GM19467 (cell line): Measurements from ENCODE around the gene TMEM14A.
A peak's percentile ranks its signal among the peaks of the same experiment; 100 is the strongest.
"Not testable (repeated sequence)": the region's sequence is repeated elsewhere in the genome, so short reads cannot be mapped to it uniquely, and the experiment has no call there.

Experiments
- ATAC-seq: cut with Tn5 transposase; IDR thresholded peaks from one replicate; pipeline ENCODE4 v1.9.1; 2021; ENCODE audit warnings: mild to moderate bottlenecking, moderate library complexity; ENCODE audit not compliant: unreplicated experiment

The TMEM14A gene

DNA sequence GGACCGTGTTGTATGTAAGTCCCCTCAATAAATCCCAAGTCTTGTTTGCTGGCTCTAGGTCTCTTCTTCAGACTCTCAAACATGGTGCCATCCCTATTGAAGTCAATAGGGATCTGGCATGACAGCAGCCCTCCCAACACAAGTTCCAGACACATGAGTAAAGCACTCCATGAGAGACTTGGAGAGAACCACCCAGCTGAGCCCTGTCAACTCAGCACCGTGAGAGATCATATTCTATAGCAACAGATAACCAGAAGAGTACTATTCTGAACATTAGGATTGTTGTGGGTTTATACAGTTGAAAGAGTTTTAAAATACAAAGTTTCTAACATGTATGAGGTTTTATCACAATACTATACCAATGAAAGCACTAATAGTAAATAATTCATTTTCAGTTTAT lies 23.5 kb downstream of the TMEM14A start:
- ATAC-seq = no peak

DNA sequence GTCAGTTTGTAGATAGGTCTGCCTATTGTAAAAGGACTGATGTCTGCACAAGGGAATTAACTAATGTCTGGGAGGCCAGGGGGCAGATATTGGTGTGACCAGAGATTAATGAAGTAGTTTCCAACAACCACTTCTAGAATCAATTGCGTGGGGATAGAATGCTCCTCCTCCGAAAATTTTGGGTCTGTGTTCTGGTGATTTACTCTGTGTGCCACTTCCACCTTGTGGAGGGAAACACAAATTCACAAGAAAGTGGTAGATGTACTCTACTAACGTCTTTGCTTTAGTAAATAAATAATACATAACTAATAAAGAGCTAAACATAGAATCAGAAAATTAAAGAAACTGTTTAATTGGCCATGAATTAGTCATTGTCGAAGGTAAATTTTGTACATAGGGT lies 25.5 kb downstream of the TMEM14A start:
- ATAC-seq = no peak

DNA sequence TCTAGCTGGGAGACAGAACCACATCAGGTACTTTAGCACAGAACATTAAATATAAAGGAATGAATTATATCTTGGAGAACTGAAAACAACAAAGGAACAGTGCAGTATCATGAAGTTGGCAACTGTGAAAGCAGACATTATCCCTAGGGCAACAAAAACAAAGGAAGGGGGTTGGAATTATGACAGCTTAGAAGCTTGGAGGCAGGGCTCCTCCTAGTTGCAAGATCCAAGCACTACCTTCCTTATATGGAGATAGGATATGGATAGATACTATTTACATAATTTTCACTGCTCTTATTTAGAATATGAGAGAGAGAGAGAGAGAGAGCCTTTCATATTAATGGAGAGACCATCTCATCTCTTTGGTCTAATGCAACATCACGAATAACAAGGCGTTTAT lies 27.0 kb downstream of the TMEM14A start:
- ATAC-seq = no peak

DNA sequence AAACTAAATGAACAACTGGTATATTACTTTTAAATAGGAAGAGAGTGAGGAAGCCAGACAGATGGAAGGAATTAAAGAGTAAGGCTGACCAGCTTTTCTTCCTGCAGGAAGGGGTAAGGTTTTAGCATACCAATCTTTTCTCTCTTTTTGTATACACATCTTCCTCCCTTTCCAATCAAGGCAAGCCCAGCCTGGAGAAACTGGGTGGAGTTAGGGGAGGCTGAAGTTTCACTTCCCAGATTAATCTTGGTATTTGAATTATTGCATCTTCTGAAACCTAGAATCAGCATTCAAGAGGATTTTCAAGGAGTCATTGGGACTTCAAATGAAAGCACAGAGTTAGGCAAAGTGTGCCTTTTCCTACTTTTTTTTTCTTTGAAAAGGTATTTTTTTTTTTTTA lies 33.1 kb downstream of the TMEM14A start:
- ATAC-seq = no peak

DNA sequence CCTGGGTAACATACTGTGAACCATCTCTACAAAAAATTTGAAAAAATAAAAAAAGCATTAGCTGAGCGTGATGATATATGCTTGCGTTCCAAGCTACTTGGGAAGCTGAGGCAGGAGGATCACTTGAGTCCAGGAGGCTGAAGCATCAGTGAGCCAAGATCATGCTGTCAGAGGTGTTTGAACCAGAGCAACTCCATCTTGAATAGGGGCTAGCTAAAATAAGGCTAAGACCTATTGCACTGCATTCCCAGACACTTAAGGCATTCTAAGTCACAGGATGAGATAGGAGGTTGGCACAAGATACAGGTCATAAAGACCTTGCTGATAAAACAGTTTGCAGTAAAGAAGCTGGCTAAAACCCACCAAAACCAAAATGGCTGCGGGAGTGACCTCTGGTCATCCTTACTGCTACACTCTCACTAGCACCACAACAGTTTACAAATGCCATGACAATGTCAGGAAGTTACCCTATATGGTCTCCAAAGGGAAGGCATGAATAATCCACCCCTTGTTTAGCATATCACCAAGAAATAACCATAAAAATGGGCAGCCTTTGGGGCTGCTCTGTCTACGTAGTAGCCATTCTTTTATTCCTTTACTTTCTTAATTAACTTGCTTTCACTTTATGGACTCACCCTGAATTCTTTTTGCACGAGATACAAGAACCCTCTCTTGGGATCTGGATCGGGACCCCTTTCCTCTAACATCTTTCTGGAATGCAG lies 34.0 kb downstream of the TMEM14A start:
- not testable (repeated sequence) for ATAC-seq

DNA sequence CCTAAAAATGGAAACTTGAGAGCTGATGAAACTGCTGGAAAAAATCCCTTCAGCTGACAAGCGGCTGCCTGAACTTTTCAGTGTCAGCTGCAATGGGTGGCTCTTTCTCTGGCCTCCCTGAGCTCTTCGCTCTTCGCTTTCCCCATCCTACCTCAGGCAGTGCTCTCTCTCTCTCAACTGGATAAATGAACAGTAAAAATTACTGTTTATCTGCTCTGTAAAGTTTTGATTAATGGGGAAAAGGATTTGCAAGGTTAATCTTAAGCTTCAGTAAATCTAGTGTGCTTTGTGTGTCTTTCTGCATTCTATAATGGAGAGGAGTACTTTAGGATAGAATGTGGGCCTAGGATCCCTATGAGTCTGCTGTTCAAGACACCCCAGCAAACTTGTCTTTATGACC lies 35.1 kb downstream of the TMEM14A start:
- no peak for ATAC-seq

DNA sequence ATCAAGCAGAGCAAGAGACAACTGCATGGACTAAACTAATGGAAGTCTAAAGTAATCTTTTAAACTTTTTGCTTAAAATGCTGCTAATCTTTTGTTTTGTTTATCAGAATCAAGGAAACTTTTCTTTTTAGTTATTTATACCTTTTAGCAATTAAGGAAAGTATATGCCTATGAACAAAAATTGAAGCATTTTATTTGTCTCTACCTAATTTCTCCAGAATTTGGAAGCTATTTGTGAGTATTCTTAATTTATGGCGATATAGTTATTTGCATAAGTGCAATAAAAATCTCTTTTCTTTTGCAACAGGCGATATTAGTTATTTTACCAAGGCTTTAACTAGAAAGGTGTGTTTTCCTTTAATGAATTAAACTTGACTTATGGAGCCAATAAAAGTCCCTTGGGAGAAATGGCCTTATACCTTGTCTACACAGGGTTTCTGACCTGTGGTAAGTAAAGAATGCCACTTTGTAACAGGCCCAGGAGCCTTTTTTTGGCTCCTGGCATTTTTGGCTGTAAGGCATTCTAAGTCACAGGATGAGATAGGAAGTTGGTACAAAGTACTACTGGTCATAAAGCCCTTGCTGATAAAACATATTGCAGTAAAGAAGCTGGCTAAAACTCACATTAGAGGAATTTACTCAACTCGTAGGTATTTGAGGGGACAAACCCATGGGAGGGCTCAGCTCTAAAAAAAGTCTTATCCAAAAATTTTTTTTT lies 37.2 kb downstream of the TMEM14A start:
- ATAC-seq = no peak

DNA sequence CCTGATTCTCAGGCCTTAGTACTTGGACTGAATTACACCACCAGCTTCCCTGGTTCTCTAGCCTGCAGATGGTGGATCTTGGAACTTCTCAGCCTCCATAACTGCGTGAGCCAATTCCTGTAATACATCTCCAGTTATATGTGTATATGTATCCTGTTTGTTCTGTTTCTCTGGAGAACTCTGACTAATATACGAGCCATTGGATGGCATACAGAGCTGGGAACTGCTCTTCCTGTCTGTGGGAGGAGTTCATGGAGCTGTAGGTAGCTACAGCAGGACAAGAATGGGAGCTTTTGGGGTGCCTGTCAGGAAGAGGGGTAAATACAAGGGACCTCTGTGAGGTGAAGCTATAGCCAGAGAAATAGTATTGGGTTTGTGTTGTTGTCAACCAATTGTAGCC lies 41.2 kb downstream of the TMEM14A start:
- ATAC-seq = no peak

DNA sequence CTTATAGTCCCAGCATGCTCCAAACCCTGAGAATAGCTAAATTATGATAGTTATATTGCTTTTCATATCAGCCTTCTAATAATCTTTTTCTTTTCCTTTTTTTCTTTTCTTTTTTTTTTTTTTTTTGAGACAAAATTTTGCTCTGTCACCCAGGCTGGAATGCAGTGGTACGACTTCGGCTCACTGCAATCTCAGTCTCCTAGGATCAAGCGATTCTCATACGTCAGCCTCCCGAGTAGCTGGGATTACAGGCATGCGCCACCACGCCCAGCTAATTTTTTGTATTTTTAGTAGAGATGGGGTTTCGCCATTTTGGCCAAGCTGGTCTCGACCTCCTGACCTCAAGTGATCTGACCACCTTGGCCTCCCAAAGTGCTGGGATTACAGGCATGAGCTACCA lies 43.8 kb downstream of the TMEM14A start:
- ATAC-seq = not testable (repeated sequence)

DNA sequence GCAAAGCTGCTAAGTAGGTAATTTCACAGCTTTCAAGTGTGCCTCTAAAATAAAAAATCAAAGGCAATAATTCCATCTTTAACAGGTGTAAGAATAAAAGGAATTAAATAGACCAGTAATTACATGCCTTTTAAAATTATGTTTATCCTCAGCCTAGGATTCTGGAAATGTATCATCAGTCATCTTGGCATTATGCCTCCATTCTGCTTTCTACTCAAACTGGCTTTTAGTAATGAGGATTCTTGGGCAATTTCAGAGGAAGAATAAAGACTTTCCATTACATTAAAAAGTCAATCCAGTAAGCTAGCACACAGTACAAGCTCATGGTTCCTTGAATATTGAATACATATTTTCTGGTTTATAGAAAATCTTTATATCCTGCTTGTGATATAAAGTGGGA lies 47.6 kb downstream of the TMEM14A start:
- ATAC-seq = no peak

DNA sequence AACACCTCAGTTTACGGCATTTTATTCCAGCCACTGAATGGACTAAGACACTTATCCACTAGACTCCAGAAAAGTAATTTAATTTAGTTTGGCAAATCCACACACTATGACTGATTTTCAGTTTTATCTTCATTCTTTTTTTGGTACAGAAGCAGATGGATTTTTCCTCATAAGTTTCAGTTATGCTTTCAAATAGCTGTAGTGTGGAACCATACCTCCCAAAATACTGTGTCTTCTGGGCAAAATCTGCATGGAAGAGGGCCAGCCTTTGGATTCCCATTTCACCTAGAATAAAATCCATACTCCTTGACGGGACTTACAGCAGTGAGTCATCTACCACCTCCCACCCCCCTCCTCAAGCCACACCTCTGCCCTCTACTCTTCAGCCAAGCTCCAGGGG lies 49.4 kb downstream of the TMEM14A start:
- no peak for ATAC-seq

DNA sequence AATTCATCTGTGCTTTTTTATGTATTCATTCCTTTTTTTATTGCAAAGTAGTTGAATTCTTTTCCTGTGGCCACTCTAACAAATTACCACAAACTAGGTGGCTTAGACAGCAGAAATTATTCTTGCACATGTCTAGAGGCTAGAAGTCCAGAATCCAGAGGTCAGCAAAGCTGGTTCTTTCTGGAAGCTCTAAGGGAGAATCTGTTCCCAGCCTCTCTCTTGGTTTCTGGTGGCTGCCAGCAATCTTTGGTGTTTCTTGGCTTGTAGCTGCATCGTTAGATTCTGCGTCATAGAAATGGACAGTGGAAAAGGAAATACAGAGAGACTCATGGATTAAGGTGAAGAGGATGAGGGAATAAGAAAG lies 53.1 kb downstream of the TMEM14A start:
- no peak for ATAC-seq

DNA sequence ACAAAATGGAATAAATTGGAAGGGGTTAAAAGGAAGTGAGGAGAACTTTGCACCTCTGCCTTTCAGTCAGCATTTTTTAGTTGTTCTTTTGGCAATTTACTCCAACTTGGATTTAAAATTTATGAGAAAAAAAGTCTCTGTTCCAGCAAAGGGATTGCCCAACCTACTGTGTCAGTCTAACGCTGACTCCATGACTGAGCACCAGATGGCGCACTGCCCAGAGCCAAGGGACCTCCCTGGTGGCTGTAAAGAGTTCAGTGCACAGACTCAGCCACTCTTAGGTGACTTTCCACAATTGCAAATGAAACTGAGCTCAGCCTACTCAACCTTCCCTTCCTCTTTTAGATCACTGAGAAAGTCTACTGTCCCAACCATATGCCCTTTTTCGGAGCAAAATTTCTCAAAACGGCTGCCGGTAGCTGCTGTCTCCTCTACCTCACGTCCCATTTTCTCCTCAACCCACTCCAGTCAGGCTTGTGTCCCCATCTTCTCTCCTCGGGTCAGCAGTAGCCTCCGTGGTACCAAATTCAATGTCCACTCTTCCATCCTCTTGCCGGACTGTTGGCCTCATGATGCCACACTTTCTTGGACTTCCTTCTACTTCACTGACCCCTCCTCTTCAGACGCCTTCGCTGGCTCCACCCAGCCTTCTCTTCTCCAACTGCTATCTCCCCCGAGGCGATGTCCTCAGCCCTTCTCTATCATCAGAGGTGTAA lies 53.7 kb downstream of the TMEM14A start:
- ATAC-seq = peak; percentile 99

DNA sequence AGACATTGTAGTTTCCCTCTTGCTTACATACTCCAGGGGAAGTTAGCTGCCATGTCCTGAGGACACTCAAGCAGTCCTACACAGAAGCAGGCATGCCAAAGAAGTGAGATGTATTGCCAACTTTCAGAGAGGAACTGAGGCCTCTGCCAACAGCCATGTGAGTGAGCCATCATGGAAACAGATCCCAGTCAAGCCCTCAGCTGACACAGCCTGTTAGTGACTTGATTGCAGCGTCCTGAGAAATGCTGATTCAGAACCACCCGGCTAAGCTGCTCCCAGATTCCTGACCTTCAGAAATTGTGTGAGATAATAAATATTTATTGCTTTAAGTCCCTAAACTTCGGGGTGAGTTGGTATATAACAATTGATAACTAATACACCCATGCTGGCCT lies 54.2 kb downstream of the TMEM14A start:
- ATAC-seq = no peak

DNA sequence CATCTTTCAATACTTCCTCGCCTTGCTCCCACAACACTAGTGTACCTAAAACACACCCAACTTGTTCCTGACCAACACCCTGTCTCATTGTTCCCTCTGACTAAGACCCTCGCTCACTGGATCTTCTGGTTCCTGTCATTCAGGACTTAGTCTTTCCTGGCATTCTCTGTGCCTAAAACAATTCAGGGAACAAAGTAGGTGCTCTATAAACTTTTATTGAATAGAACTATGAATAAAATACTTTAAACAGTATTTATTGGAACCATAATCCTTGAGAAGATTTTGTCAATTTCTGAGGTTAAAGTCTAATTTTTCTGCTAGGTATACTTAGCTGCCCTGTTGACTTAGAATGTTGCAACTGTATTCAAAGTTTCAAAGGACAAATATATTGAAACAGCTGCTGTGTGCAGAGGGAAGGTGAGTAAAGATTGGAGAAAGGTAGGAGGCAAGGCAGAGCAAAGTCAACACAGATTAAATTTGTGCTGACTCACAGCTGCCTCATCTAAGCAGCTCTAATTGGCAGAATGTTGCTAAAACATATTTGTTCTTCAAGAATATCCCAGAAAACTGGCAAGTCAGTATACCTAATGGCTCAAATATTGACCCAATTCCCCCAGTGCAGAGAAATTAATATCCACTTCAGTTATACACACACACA lies 54.8 kb downstream of the TMEM14A start:
- no peak for ATAC-seq

DNA sequence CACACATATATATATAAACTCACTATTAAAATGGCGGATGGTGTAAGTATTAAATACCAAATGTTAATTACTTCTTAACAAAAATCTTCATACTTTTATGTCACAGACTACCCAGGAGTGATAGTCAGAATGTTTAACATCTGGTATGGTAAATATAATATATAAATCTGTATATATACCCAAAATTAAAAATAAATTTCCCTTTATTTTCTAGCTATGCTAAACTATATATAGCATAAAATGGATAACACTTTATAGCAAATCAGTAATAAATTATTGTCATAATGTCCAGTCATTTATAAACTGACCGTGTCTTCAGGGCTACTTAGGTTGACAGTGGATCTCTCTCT lies 55.3 kb downstream of the TMEM14A start:
- no peak for ATAC-seq

DNA sequence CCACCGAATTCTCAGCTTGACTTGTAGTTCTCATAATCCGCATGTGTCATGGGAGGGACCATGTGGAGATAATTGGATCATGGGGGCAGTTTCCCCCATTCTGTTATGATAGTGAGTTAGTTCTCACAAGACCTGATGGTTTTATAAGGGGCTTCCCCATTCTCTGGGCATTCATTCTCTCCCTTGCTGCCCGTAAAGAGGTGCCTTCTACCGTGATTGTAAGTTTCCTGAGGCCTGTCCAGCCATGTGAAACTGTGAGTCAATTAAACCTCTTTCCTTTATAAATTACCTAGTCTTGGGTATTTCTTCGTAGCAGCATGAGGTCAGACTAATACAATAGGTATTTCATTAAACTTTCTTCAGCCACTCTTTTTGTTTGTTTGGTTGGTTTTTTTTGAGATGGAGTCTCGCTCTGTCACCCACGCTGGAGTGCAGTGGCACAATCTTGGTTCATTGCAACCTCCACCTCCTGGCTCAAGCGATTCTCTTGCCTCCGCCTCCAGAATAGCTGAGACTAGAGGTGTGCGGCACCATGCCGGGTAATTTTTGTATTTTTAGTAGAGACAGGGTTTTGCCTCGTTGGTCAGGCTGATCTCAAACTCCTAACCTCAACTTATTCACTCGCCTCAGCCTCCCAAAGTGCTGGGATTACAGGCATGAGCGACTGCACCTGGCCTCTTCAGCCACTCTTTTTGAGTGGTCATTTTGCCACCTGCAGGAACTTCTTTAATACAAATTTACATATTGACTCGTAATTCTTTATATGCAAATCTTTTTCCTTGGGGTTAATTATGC lies 56.0 kb downstream of the TMEM14A start:
- no peak for ATAC-seq

DNA sequence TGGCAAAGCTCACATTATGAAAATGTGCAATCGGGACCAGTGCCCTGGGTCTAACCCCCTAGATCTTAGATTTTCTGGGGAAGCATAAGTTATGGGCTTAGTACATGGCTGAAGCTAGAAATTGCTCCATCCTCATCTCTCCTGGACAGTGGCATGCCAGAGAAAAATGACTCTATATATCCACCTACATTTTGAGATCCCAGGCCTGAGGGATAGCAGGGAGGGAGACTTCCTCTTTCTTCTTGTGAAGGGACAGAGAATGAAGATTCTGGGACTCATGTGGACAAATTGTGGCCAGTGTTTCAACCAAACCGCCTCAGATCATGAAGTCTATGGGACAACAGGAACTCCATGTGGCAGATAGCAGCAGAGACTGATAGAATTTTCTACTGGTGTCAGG lies 57.0 kb downstream of the TMEM14A start:
- no peak for ATAC-seq

DNA sequence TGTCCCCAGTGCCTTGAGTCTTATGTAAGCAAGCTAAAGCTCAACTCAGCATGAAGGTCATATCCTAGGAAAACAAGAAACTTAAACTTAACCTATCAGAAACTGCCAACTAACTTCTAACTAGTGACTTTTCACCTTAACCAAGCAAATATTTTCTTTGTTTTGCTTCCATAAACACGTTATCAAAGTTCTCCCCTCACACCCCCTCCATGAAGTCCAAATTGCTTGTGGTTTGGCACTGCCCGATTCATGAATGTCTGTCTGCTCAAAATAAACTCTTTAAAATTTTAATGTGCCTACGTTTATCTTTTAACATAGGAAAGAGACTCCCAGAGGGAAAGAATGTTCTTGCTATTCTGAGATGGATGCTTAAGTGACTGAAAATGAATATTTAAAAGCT lies 57.5 kb downstream of the TMEM14A start:
- ATAC-seq = no peak

DNA sequence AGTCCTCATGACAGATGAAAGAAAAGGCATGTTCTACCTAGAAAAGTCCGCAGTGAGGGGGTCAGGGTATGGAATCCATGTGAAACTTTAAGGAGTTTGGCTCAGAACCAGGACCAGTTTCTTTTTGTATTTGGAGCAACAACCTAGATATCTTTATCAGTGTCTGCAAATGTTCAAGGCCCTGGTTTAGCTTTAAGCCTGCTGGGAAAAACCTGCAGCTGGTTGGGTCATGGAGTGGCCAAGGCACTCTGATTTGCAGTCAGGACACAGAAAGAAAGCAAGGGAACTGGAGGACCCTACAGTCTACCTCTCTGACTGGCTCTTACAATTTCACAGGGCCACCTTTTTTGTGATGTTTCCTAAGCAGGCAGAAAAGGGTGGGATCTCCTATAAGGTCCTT lies 58.7 kb downstream of the TMEM14A start:
- ATAC-seq = no peak

DNA sequence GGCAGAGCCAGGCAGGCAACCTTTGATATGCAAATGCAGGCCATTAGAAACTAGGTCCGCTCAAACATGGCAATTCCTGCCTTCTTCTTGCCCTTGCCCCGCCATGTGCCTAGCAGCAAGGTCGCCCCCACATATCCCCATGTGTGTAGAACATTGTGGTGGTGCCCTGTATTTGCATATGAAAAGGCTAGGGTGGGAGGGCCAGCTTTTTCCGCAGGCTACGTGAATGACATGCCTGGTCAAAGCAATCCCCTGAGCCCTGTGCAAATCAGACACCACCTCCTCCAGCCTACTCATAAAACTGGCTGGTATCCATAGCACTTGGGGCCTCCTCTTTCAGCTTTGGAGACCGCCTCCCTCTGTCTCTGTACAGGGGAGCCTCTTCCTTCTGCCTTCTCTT lies 60.8 kb downstream of the TMEM14A start:
- ATAC-seq = no peak
